NCI-H2029 treated with DMSO at 0.1 percent for 48 hours (cell line): ENCODE measurements around the gene NCAPD3.
"Not testable (repeated sequence)": the region's sequence is repeated elsewhere in the genome, so short reads cannot be mapped to it uniquely, and the experiment has no call there.

ENCODE experiments used
- DNase-seq: peaks from one replicate; lab custom pipeline; 2025; lab: John Stamatoyannopoulos, UW

The NCAPD3 gene

DNA sequence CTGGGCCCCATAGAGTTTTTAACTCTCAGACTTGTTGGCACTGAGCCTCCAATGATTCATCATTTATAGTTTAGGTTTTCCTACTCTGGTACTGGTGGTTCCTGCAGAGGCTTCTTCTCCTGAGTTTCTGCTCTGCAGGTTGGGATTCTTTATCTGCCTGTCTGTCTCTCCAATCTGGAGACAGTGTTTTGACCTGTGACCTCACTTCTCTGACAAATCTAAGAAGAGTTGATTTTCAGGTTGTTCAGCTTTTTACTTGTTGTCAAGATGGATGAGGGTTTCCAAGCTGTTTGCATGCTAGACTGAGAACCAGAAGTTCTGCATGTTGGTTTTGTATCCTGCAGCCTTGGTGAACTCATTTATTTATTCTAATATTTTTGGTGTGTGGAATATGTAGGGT is 91.0 kb downstream of the NCAPD3 start:
- DNase-seq: no peak

DNA sequence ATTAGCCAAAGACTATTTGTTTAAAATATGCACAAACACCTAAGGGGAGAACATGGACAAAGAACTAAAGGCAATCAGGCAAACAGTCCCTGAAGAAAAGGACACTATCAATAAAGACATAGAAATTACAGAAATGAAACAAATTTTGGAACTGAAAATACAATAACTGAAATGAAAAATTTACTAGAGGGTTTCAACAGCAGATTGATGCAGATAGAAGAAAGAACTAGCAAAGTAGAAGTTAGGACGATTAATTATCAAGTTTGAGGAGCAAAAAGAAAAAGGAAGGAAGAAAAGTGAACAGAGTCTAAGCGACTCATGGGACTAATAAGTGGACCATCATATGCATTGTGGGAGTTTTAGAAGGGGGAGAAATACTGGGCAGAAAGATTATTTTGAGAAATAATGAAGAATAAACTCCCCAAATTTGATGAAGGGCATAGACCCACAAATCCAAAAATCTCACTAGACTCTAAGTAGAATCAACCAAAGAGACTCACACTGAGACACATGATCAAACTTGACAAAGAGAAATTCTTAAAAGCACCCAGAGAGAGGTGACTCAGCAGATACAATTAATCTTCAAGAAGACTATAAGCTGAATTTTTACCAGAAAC is 92.0 kb downstream of the NCAPD3 start:
- no peak for DNase-seq

DNA sequence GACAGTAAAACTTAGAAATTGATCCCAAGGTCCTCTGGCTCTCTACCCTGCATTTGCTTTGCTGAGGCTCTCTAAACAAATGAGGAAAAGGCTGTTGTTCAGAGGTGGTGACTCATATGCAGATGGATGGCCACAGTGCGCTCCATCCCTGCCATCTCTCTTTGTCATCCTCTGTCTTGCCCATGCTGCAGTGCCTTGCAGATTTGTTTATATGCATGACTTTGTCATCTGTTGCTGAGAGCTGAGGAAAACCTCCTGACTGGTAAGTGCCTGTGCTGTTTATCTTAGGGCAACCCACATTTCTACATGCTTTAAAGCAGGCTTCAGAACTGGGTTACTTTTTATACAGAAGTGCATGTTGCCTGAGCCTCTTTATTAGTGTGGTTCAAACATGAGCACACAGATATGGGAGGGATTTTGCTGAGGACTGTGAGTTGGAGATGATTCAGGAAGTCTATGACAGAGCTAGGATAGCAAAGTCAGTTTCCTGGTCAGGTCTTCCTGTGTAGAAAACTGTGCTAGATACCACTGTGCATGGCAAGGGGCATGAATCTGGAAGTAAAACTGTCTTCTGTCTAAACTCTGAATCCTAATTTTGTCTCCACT is 97.4 kb downstream of the NCAPD3 start:
- no peak for DNase-seq

DNA sequence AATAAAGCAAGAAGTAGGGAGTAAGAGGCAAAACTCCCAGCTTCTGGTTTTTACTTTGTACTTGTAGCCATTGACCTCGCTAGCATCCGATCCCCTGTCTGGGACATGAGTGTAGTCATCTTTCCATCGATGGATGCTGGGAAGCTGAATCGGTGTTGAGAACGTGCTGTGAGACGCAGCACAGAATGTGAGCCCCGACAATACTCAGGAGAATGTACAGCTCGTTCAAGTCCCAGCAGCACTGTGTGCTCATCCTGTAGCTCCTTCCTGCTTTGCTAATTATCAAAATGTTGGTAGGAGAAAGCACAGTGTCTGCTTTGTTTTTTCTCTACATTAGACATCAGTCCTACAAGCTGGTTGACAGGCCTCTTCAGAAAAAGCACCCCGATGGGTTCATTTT is 98.3 kb downstream of the NCAPD3 start:
- DNase-seq: no peak

DNA sequence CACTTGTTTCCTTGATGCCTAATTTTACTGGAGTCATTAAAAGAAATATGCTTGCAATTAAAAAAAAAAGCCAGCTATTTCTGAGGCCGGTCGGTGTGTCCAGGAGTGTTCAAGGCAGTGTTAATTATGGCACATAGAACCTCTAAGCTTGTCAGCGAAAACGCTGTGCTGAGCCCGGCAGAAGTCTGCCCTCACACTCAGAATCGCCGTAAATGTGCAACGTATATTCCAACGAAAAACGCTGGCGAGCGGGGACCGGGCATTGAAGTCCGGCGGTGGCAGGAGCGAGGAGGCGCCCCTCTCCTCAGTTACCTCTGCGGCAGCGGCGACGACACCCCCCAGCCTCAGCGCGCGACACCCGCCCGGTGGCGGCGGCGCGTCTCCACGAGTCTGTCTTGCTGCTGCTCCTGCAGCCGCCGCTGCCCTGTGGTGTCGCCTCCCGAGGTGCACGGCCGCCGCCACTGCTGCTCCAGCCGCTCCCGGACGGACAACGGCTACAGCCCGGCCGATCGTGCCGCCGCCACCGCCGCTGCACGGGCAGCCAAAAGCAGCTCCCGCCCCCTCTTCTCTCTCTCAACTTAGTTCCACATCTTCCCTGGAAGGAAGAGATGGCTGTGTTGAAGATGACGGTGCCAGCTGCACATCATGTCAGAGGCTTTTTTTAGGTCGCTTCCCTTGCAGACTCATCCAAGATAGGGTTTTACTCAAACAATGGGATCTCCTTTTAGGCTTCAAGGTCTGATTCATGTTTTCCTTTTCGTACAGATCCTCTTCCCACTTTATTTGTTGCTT is 98.9 kb downstream of the NCAPD3 start:
- no peak for DNase-seq

DNA sequence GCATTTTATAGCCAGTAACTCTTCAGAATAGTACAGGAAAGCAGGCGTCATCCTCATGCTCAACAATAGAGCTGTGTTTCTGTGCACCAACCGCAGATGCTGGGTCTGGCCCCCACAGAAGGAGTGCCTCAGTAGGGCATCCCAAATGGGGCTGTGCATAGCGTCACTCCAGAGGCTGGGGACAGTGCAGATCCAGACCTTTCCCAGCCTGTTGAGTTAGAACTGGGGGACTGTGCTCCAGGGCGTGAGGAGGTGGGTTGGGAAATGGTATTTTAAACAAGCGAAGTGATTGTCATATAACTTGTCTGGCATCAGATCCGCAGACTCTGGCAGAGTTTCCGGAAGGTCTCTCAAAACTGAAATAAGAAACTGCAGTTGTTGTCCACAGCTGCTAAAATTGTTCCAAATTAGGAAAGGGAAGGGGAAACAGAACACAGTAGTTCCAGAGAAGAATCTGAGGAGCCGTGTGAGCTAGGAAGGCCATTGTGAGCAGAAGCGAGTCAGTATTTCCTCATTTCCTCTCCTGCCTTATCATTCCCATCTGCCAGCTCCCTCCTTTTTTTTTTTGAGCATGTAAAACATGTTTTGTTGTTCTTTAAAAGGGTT is 102.7 kb downstream of the NCAPD3 start:
- no peak for DNase-seq

DNA sequence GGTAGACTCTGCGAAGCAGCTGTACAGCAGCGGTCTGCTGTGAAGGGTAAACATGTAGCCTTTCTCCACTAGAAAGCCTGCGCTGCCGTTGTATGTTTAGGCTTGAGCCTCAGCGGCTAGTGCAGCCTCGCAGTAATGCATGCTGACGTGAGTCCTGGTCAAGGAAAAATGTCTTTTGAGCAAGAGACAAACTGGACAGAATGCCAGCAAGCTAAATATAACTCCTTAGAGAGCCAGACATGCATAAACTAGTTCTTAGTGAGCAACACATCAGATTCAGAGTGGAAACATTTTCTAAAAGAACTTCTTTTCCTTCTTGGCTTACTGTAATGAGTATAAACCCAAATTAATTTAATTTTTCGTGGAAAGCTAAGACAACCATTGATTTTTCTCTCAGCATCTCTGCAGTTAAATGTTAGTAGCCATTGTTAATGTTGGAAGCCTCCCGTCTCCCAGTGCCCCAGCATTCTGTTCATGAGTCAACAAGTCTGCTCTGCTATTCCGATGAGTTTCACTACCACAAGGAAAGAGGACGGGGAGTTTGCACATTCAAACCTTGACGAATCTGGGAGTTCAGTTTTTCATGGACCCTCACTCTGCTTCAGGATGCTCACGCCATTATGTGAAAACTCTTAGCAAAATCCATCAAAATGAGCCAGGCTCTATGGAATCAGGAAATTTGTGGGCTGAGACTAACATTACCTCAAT is 103.5 kb downstream of the NCAPD3 start:
- no peak for DNase-seq

DNA sequence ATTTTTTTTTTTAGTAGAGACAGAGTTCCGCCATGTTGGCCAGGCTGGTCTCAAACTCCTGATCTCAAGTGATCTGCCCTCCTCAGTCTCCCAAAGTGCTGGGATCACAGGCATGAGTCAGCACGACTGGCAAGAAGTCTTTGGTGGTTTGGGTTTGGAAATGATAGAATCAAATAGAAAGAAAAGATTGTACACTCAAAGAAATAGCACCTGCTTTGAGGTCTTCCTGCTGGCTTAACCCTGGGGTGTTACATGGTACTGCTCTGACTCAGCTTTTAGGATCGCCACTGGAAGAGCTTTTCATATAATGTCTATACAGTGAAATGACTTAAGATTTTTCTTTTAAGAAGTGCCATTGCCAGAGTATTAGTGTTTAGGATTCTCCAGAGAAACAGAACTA is 104.7 kb downstream of the NCAPD3 start:
- no peak for DNase-seq

DNA sequence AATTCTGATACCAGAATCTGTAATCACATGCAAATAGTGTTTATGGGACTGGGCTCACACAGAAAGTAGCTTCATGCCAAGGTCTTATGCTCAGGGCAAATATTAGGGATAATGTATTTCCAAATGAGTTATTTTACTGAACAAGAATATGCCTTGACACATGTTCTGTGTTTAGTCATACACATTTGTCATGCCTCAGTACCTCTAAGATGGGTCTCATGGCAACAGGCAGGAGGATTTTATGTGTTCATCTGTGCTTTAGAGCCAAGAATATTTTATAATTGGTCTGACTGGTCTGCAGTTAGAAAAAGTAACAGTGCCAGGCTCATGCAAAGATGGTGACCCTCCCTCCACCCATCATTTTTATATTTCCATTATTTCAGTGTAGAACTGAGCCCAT is 105.8 kb downstream of the NCAPD3 start:
- DNase-seq: no peak

DNA sequence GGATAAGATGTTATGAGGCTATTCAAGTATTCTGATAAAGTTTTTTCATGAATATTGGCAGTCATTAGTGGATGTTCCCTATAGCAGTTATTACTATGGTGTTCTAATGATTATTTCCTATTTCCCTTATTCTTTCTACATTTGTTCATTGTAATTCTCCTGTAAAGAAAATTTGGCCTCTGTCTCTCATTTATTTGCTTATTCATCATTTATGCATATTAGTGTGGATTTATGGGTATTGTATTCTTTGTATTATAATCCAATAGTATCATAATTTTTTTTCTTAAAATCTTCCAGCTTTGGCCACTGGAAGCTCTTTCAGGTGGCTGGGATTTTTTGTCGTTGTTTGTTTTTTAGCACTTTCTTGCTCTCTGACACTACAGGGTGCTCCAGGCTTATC is 107.6 kb downstream of the NCAPD3 start:
- no peak for DNase-seq

DNA sequence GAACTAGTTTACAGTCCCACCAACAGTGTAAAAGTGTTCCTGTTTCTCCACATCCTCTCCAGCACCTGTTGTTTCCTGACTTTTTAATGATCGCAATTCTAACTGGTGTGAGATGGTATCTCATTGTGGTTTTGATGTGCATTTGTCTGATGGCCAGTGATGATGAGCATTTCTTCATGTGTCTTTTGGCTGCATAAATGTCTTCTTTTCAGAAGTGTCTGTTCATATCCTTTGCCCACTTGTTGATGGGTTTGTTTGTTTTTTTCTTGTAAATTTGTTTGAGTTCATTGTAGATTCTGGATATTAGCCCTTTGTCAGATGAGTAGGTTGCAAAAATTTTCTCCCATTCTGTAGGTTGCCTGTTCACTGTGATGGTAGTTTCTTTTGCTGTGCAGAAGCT is 110.0 kb downstream of the NCAPD3 start:
- DNase-seq: not testable (repeated sequence)

DNA sequence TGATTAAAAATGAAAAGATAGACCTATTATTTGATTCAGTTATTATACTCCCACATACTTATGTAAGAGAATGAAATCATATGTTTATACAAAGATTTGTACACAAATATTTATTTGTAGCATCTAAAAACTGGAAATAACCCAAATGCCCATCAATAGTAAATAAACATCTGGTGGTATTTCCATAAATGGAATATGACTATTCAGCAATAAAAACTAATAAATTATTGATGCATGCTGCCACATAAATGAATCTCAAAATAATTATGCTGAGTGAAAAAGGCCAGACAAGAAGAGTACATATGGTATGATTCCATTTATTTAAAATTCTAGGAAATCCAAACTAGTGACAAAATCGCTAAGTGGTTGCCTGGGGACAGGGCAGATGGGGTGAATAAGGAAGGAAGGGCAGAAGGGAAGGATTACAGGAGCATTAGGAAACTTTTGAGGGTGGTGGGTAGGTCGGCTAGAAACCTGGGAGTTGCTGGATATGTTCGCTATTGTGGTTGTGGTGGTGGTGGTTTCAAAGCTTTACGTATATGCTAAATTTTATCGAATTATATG is 113.4 kb downstream of the NCAPD3 start:
- no peak for DNase-seq
